PC-3 (cell line): ENCODE data around the gene METTL1. TPM values are rescaled to one million over a fixed set of nuclear protein-coding genes. Genes with fewer than 3 reads are reported as not detected.

ENCODE experiments used
- ATAC-seq: fragments of 200-7000 bp; cut with Tn5 transposase; 2 replicates; pipeline ENCODE4 v1.9.1; 2020; ENCODE audit warnings: mild to moderate bottlenecking, moderate library complexity
- BruUV-seq: library from RNA; stranded (reverse); fragments of 400-500 nt; replicated peaks from 2 replicates; lab custom pipeline; 2021; lab: Mats Ljungman, UMichigan
- CTCF ChIA-PET: fragments of 300-600 bp; sonication (Branson Sonifier 250); formaldehyde crosslinking; loops from one replicate; lab custom pipeline; 2022; ENCODE audit warnings: antibody characterized with exemption; lab: Charles Lee
- POLR2A ChIA-PET: fragments of 300-600 bp; sonication (Branson Sonifier 250); formaldehyde crosslinking; loops from one replicate; lab custom pipeline; 2022; ENCODE audit warnings: antibody characterized with exemption; ENCODE audit not compliant: unreplicated experiment; lab: Charles Lee
- DNase-seq: peaks from one replicate; pipeline ENCODE4 v3.0.0-alpha.2; 2015
- H2AFZ ChIP-seq: fragments of 300-600 bp; sonication (generic); 2 replicates; pipeline ENCODE4 v1.6.0; 2016; ENCODE audit warnings: antibody characterized with exemption, low read length
- H3F3A ChIP-seq: fragments of 300-600 bp; sonication (generic); one replicate; pipeline ENCODE4 v1.6.0; 2017; ENCODE audit warnings: antibody characterized with exemption, low read length, control low read depth, mild to moderate bottlenecking; ENCODE audit not compliant: unreplicated experiment
- H3K27ac ChIP-seq: fragments of 300-600 bp; sonication (generic); 2 replicates; pipeline ENCODE4 v1.5.1; 2016; ENCODE audit warnings: mild to moderate bottlenecking, low read length
- H3K27me3 ChIP-seq: fragments of 300-600 bp; sonication (generic); 2 replicates; pipeline ENCODE4 v1.6.1; 2016; ENCODE audit warnings: low read length, mixed read lengths
- H3K36me3 ChIP-seq: fragments of 300-600 bp; sonication (generic); 2 replicates; pipeline ENCODE4 v1.6.1; 2016; ENCODE audit warnings: low read depth, mixed run types, low read length, mixed read lengths
- H3K4me1 ChIP-seq: fragments of 300-600 bp; sonication (generic); 2 replicates; pipeline ENCODE4 v1.5.1; 2016; ENCODE audit warnings: low read length; ENCODE audit not compliant: insufficient read depth
- H3K4me2 ChIP-seq: fragments of 300-600 bp; sonication (generic); 2 replicates; pipeline ENCODE4 v1.6.0; 2016; ENCODE audit warnings: low read length
- H3K4me3 ChIP-seq: fragments of 300-600 bp; sonication (generic); 2 replicates; pipeline ENCODE4 v1.5.1; 2016; ENCODE audit warnings: mild to moderate bottlenecking, low read length, mixed read lengths
- H3K79me2 ChIP-seq: fragments of 300-600 bp; sonication (generic); 2 replicates; pipeline ENCODE4 v1.6.1; 2017; ENCODE audit warnings: low read length, mixed read lengths
- H3K9ac ChIP-seq: fragments of 300-600 bp; sonication (generic); 2 replicates; pipeline ENCODE4 v1.6.0; 2016; ENCODE audit warnings: mild to moderate bottlenecking, low read length
- H3K9me2 ChIP-seq: fragments of 300-600 bp; sonication (generic); replicated peaks from 2 replicates; pipeline ENCODE4 v1.6.1; 2016; ENCODE audit warnings: mixed run types, low read length, mixed read lengths
- H3K9me3 ChIP-seq: fragments of 300-600 bp; sonication (generic); 2 replicates; pipeline ENCODE4 v1.6.1; 2016; ENCODE audit warnings: low read length, mixed read lengths
- H4K20me1 ChIP-seq: fragments of 300-600 bp; sonication (generic); 2 replicates; pipeline ENCODE4 v1.6.1; 2016; ENCODE audit warnings: low read length, mixed read lengths
- CTCF ChIP-seq: fragments of 300-600 bp; sonication (generic); conservative IDR thresholded peaks from 2 replicates; pipeline ENCODE4 v1.5.1; 2017; ENCODE audit warnings: antibody characterized with exemption, low read depth, mild to moderate bottlenecking, low read length
- EZH2 ChIP-seq: fragments of 300-600 bp; sonication (generic); IDR thresholded peaks from one replicate; pipeline ENCODE4 v1.6.1; 2017; ENCODE audit warnings: antibody characterized with exemption, mild to moderate bottlenecking, low read length; ENCODE audit not compliant: unreplicated experiment
- EZH2phosphoT487 ChIP-seq: fragments of 300-600 bp; sonication (generic); IDR thresholded peaks from 2 replicates; pipeline ENCODE4 v1.6.1; 2018; ENCODE audit warnings: mild to moderate bottlenecking, antibody characterized with exemption, low read length, borderline replicate concordance
- intact Hi-C: fragments of 100-400 bp; cut with micrococcal nuclease; formaldehyde crosslinking; loops from 2 replicates; pipeline ENCODE4 v1.9.0; 2023
- total RNA-seq: library from RNA; depleted of rRNA; stranded (reverse); fragments of >200 nt; gene quantifications from 2 replicates; pipeline ENCODE4 v1.2.3, GENCODE V29; 2014

Gene METTL1
- total RNA-seq, 1 experiment from 2014 or later, result 29.8 TPM

GRCh38 chr12:57781244-57781643 is 9.3 kb upstream of the METTL1 start:
- Histone ChIP-seq H3F3A (no peaks in the 10 kb centered on the region), H3K9ac (no peak overlapping the region), H4K20me1 (no peaks in the 10 kb centered on the region), H3K79me2 (peaks cover 31% of the 10 kb centered on the region), H3K9me2 (no peaks in the 10 kb centered on the region), H3K4me3 (no peak overlapping the region), H3K27ac (no peak overlapping the region), H3K4me2 (no peak overlapping the region), H3K4me1 (peaks cover 6% of the 10 kb centered on the region; the same call in 1 of the 2 replicates), H3K9me3 (no peaks in the 10 kb centered on the region), H3K36me3 (peaks cover 9% of the 10 kb centered on the region), H2AFZ (no peak overlapping the region), H3K27me3 (no peaks in the 10 kb centered on the region)
- CTCF ChIA-PET, result no interaction called here
- ATAC-seq (no peak), DNase-seq (no peak)
- POLR2A ChIA-PET, result interaction anchor here (0.6 kb wide), 1 partner anchor 198 kb away, joined by 3 read pairs; no protein-coding TSS in a partner anchor
- no TSS peak for BruUV-seq
- intact Hi-C loops, result no loop called here
- TF ChIP-seq EZH2, result no peak
- no peak for TF ChIP-seq CTCF

- Histone ChIP-seq H4K20me1 (no peaks in the 10 kb centered on the region), H3K27me3 (no peaks in the 10 kb centered on the region), H3K9me2 (no peaks in the 10 kb centered on the region), H3K27ac (no peak overlapping the region), H3K4me1 (peaks cover 6% of the 10 kb centered on the region; the same call in 1 of the 2 replicates), H3K36me3 (0 out of 2 replicates have a peak, but pooled peaks cover under 1% of the 10 kb centered on the region), H3F3A (no peaks in the 10 kb centered on the region), H2AFZ (no peak overlapping the region), H3K9me3 (no peaks in the 10 kb centered on the region), H3K9ac (no peak overlapping the region), H3K4me3 (no peak overlapping the region), H3K79me2 (peaks cover 24% of the 10 kb centered on the region), H3K4me2 (no peak overlapping the region)
- intact Hi-C loops, result no loop called here
- no peak for DNase-seq
- no TSS peak for BruUV-seq
- CTCF ChIA-PET, result no interaction called here
- TF ChIP-seq EZH2phosphoT487 (no peak), CTCF (no peak), EZH2 (no peak)
- ATAC-seq, result no peak
- POLR2A ChIA-PET, result interaction anchor here (0.6 kb wide), 1 partner anchor 197 kb away, joined by 3 read pairs; no protein-coding TSS in a partner anchor
These were observed 8.5 kb upstream of the METTL1 start for GRCh38 chr12:57780284-57780897.

- intact Hi-C loops, result no loop called here
- H3K9ac ChIP-seq, result no peak overlapping the region
- H3F3A ChIP-seq, result no peaks in the 10 kb centered on the region
- H4K20me1 ChIP-seq, result no peaks in the 10 kb centered on the region
- H3K79me2 ChIP-seq, result peaks cover 21% of the 10 kb centered on the region
- TF ChIP-seq CTCF (no peak), EZH2phosphoT487 (no peak), EZH2 (no peak)
- H3K36me3 ChIP-seq, result no peaks in the 10 kb centered on the region
- CTCF ChIA-PET, result no interaction called here
- H3K9me3 ChIP-seq, result no peaks in the 10 kb centered on the region
- BruUV-seq, result no TSS peak
- H3K4me2 ChIP-seq, result no peak overlapping the region
- no peaks in the 10 kb centered on the region for H3K27me3 ChIP-seq
- no peak overlapping the region for H3K4me3 ChIP-seq
- no peaks in the 10 kb centered on the region for H3K9me2 ChIP-seq
- POLR2A ChIA-PET, result no interaction called here
- DNase-seq (no peak), ATAC-seq (no peak)
- no peak overlapping the region for H2AFZ ChIP-seq
- no peak overlapping the region for H3K27ac ChIP-seq
- H3K4me1 ChIP-seq, result peaks cover 6% of the 10 kb centered on the region; the same call in 1 of the 2 replicates
These were observed 7.8 kb upstream of the METTL1 start for GRCh38 chr12:57779736-57780135.
